OCI-LY7 (cell line): Measurements from ENCODE around the gene CASZ1.

Source experiments
- CTCF ChIP-seq: fragments of 200-600 bp; sonication (generic); conservative IDR thresholded peaks from 2 replicates; pipeline ENCODE4 v1.5.1; 2014; ENCODE audit warnings: mild to moderate bottlenecking, antibody characterized with exemption, low read length, moderate library complexity, mixed read lengths
- EZH2phosphoT487 ChIP-seq: fragments of 200-600 bp; sonication (generic); IDR thresholded peaks from 2 replicates; pipeline ENCODE4 v1.6.1; 2018; ENCODE audit warnings: low read depth, borderline replicate concordance, mild to moderate bottlenecking, mixed run types, antibody characterized with exemption, low read length, moderate library complexity, mixed read lengths

GRCh38 chr1:10722803-10723202 lies 73.6 kb downstream of the CASZ1 start:
- TF ChIP-seq CTCF, result no peak
- TF ChIP-seq EZH2phosphoT487, result no peak
